OCI-LY7 (cell line): ENCODE data around the gene HHLA2. TPM values are rescaled to one million over a fixed set of nuclear protein-coding genes. Genes with fewer than 3 reads are reported as not detected.
"Not testable (repeated sequence)": the region's sequence is repeated elsewhere in the genome, so short reads cannot be mapped to it uniquely, and the experiment has no call there.

Experiments
- BruUV-seq: library from RNA; stranded (reverse); fragments of 400-500 nt; replicated peaks from 2 replicates; lab custom pipeline; 2021; lab: Mats Ljungman, UMichigan
- CTCF ChIA-PET: fragments of 300-600 bp; sonication (Branson Sonifier 250); formaldehyde crosslinking; loops from one replicate; lab custom pipeline; 2022; ENCODE audit warnings: antibody characterized with exemption; ENCODE audit not compliant: unreplicated experiment; lab: Charles Lee
- POLR2A ChIA-PET: fragments of 300-600 bp; sonication (Branson Sonifier 250); formaldehyde crosslinking; loops from one replicate; lab custom pipeline; 2022; ENCODE audit warnings: antibody characterized with exemption; lab: Charles Lee
- DNase-seq: peaks from one replicate; pipeline ENCODE4 v3.0.0-alpha.2; 2015; ENCODE audit warnings: low spot score
- H2AFZ ChIP-seq: fragments of 200-600 bp; sonication (generic), shearing (Covaris generic); 2 replicates; pipeline ENCODE4 v1.6.1; 2014; ENCODE audit warnings: mild to moderate bottlenecking, antibody characterized with exemption, low read length, moderate library complexity
- H3K27ac ChIP-seq: fragments of 200-600 bp; sonication (generic); 2 replicates; pipeline ENCODE4 v1.5.1; 2014; ENCODE audit warnings: mixed run types, low read depth, mild to moderate bottlenecking, moderate library complexity, low read length, inconsistent platforms; ENCODE audit not compliant: poor library complexity, severe bottlenecking
- H3K36me3 ChIP-seq: fragments of 200-600 bp; sonication (generic); 2 replicates; pipeline ENCODE4 v1.6.1; 2014; ENCODE audit warnings: mild to moderate bottlenecking, antibody characterized with exemption, low read length, moderate library complexity, mixed read lengths; ENCODE audit not compliant: insufficient read depth
- H3K4me1 ChIP-seq: fragments of 200-600 bp; sonication (generic); 2 replicates; pipeline ENCODE4 v1.5.1; 2014; ENCODE audit warnings: mild to moderate bottlenecking, low read length; ENCODE audit not compliant: insufficient read depth, poor library complexity, severe bottlenecking
- H3K4me2 ChIP-seq: fragments of 200-600 bp; sonication (generic); 2 replicates; pipeline ENCODE4 v1.6.1; 2014; ENCODE audit warnings: mild to moderate bottlenecking, low read length
- H3K4me3 ChIP-seq: fragments of 200-600 bp; sonication (generic); 2 replicates; pipeline ENCODE4 v1.5.1; 2014; ENCODE audit warnings: mild to moderate bottlenecking, low read depth, low read length; ENCODE audit not compliant: poor library complexity, severe bottlenecking
- H3K79me2 ChIP-seq: fragments of 200-600 bp; sonication (generic); 2 replicates; pipeline ENCODE4 v1.6.1; 2016; ENCODE audit warnings: low read depth, mild to moderate bottlenecking, low read length, moderate library complexity, mixed read lengths; ENCODE audit not compliant: insufficient read depth
- H3K9me2 ChIP-seq: fragments of 200-600 bp; sonication (generic); 2 replicates; pipeline ENCODE4 v1.6.1; 2016; ENCODE audit warnings: mild to moderate bottlenecking, low read length, mixed read lengths; ENCODE audit not compliant: insufficient read depth
- H3K9me3 ChIP-seq: fragments of 200-600 bp; sonication (generic); 2 replicates; pipeline ENCODE4 v1.6.1; 2014; ENCODE audit warnings: mild to moderate bottlenecking, mixed run types, low read length, mixed read lengths
- H4K20me1 ChIP-seq: fragments of 200-600 bp; sonication (generic); 2 replicates; pipeline ENCODE4 v1.6.1; 2014; ENCODE audit warnings: mild to moderate bottlenecking, antibody characterized with exemption, low read length, moderate library complexity, mixed read lengths; ENCODE audit not compliant: insufficient read depth
- EZH2phosphoT487 ChIP-seq: fragments of 200-600 bp; sonication (generic); IDR thresholded peaks from 2 replicates; pipeline ENCODE4 v1.6.1; 2018; ENCODE audit warnings: low read depth, borderline replicate concordance, mild to moderate bottlenecking, mixed run types, antibody characterized with exemption, low read length, moderate library complexity, mixed read lengths
- intact Hi-C: fragments of 100-400 bp; cut with micrococcal nuclease; formaldehyde crosslinking; loops from one replicate; pipeline ENCODE4 v1.10.0; 2022; ENCODE audit not compliant: unreplicated experiment
- total RNA-seq, 2 experiments: library from RNA; depleted of rRNA in 1 of 2; stranded (reverse); fragments of >200 nt in 1 of 2; shearing (Covaris generic) in 1 of 2; gene quantifications; 2 replicates each; pipeline ENCODE4 v1.2.3, GENCODE V29; 2014 to 2022
- TF ChIP-seq, protein P1 (sequence below): fragments of 200-600 bp; sonication (generic); conservative IDR thresholded peaks from 2 replicates; pipeline ENCODE4 v1.5.1; 2014; ENCODE audit warnings: mild to moderate bottlenecking, antibody characterized with exemption, low read length, moderate library complexity, mixed read lengths

HHLA2 gene
- total RNA-seq, 2 experiments from 2014 or later = not detected

DNA sequence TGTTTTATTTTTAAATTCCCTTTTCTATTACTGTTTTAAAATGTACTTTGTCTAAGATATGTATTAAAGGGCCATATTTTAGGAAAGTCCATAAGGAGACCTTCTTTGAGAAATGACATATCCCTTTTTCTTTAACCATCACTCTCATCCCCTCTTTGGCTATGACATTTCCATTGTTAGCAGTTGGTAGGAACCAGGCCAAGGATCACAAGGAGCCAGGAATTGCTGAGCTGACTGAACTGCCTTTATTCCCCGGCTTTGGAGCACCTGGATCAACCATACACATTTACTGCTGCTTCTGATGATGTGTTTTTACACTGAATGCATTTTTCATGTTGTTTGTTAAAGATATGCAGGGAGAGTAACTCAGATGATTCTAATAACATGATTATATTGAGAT is 79.7 kb downstream of the HHLA2 start:
- TF ChIP-seq, protein P1, sequence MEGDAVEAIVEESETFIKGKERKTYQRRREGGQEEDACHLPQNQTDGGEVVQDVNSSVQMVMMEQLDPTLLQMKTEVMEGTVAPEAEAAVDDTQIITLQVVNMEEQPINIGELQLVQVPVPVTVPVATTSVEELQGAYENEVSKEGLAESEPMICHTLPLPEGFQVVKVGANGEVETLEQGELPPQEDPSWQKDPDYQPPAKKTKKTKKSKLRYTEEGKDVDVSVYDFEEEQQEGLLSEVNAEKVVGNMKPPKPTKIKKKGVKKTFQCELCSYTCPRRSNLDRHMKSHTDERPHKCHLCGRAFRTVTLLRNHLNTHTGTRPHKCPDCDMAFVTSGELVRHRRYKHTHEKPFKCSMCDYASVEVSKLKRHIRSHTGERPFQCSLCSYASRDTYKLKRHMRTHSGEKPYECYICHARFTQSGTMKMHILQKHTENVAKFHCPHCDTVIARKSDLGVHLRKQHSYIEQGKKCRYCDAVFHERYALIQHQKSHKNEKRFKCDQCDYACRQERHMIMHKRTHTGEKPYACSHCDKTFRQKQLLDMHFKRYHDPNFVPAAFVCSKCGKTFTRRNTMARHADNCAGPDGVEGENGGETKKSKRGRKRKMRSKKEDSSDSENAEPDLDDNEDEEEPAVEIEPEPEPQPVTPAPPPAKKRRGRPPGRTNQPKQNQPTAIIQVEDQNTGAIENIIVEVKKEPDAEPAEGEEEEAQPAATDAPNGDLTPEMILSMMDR = no peak
- intact Hi-C loops = no loop called here
- Histone ChIP-seq H3K4me1 (no peaks in the 10 kb centered on the region), H3K36me3 (no peaks in the 10 kb centered on the region), H3K27ac (no peak overlapping the region), H4K20me1 (no peaks in the 10 kb centered on the region), H2AFZ (no peak overlapping the region), H3K4me3 (no peak overlapping the region), H3K4me2 (no peak overlapping the region), H3K9me3 (no peaks in the 10 kb centered on the region), H3K9me2 (no peaks in the 10 kb centered on the region), H3K79me2 (no peaks in the 10 kb centered on the region)
- no peak for DNase-seq
- BruUV-seq = no TSS peak
- ChIA-PET POLR2A (interaction anchor here (0.7 kb wide), 1 partner anchor 10 kb away, joined by 4 read pairs; no protein-coding TSS in a partner anchor), CTCF (no interaction called here)

DNA sequence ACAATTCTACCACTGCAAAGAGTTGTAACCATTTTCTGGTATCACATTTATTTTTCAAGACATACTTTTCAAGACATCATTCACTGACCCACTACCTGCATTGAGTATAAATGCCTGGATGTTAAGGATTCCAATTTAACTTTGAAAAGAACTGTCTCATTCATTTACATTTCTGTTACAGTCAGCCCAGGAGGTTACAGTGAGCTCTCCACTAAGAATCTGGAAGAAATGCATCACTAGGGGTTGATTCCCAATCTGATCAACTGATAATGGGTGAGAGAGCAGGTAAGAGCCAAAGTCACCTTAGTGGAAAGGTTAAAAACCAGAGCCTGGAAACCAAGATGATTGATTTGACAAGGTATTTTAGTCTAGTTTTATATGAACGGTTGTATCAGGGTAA is 81.0 kb downstream of the HHLA2 start:
- no peak for DNase-seq
- Histone ChIP-seq H3K9me2 (no peaks in the 10 kb centered on the region), H3K79me2 (no peaks in the 10 kb centered on the region), H3K4me1 (no peaks in the 10 kb centered on the region), H4K20me1 (no peaks in the 10 kb centered on the region), H3K27ac (no peak overlapping the region), H2AFZ (no peak overlapping the region), H3K9me3 (no peaks in the 10 kb centered on the region), H3K36me3 (no peaks in the 10 kb centered on the region), H3K4me3 (no peak overlapping the region), H3K4me2 (no peak overlapping the region)
- POLR2A ChIA-PET = interaction anchor here (0.6 kb wide), 1 partner anchor 1431 kb away, joined by 3 read pairs; no protein-coding TSS in a partner anchor
- TF ChIP-seq EZH2phosphoT487 = no peak
- TF ChIP-seq, protein P1 = no peak
- intact Hi-C loops = no loop called here
- CTCF ChIA-PET = no interaction called here
- BruUV-seq = no TSS peak

DNA sequence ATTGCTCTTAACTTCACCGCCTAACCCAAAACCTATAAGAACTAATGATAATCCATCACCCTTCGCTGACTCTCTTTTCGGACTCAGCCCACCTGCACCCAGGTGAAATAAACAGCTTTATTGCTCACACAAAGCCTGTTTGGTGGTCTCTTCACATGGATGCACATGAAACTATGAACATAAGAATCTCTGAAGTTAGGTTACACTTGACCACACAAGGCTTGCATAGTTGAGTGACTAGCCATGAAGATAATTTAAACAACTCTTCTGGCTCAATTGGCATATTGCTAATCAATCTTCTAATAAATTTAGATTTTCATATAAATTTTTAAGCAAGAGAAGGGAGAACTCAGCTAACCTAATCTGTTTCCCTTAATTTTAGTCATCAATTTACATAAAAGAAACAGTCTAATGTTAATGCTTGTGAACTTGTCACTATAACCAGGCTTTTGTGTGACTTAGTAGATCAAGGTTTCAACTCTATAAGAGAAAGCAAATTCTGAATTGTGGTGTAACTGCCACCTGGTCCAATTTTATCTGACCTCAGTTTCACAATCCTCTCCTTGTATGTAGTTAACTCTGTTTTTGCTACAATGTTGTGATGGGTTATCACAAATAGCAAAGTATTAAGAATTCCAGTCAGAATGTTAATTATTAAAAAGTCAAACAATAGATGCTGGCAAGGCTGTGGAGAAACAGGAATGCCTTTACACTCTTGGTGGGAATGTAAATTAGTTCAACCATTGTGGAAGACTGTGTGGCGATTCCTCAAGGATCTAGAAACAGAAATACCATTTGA is 82.0 kb downstream of the HHLA2 start:
- Histone ChIP-seq H3K4me1 (no peaks in the 10 kb centered on the region), H3K4me2 (no peak overlapping the region), H3K9me2 (no peaks in the 10 kb centered on the region), H3K27ac (no peak overlapping the region), H3K9me3 (no peaks in the 10 kb centered on the region), H3K36me3 (no peaks in the 10 kb centered on the region), H4K20me1 (no peaks in the 10 kb centered on the region), H2AFZ (no peak overlapping the region), H3K4me3 (no peak overlapping the region), H3K79me2 (no peaks in the 10 kb centered on the region)
- BruUV-seq = no TSS peak
- no peak for DNase-seq
- CTCF ChIA-PET = no interaction called here
- TF ChIP-seq EZH2phosphoT487 = no peak
- TF ChIP-seq, protein P1 = no peak
- POLR2A ChIA-PET = interaction anchor here (0.6 kb wide), 1 partner anchor 1432 kb away, joined by 3 read pairs; no protein-coding TSS in a partner anchor
- intact Hi-C loops = no loop called here

DNA sequence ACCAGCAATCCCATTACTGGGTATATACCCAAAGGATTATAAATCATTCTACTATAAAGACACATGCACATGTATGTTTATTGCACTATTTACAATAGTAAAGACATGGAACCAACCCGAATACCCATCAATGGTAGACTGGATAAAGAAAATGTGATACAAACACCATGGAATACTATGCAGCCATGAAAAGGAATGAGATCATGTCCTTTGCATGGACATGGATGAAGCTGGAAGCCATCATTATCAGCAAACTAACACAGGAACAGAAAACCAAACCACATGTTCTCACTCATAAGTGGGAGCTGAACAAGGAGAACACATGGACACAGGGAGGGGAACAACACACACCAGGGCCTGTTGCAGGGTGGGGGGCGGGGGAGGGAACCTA is 82.6 kb downstream of the HHLA2 start:
- CTCF ChIA-PET, intact Hi-C loops: not testable (repeated sequence)
- POLR2A ChIA-PET = interaction anchor here (0.5 kb wide), 1 partner anchor 896 kb away, joined by 3 read pairs; no protein-coding TSS in a partner anchor

More for the DNA sequence above, 82.6 kb downstream of the HHLA2 start:
- not testable (repeated sequence) for H3K9me3 ChIP-seq, H3K9me2 ChIP-seq, H2AFZ ChIP-seq, H3K79me2 ChIP-seq, H3K4me1 ChIP-seq, H3K36me3 ChIP-seq, DNase-seq, H3K4me3 ChIP-seq, H4K20me1 ChIP-seq, H3K27ac ChIP-seq, H3K4me2 ChIP-seq, BruUV-seq
